ENCODE data around the gene ZNF26.

- TF ChIP-seq CTCF (IDR thresholded peaks at IDR 0.05) (no peak), EP300 (IDR thresholded peaks at IDR 0.05; ENCODE audit: borderline replicate concordance in 1 of 2, low read depth in 1 of 2, low read length in 1 of 2) (no peak), POLR2AphosphoS5 (IDR thresholded peaks at IDR 0.05; ENCODE audit: low read depth, low read length) (no peak), REST (IDR thresholded peaks at IDR 0.05; ENCODE audit: low read depth, low read length) (no peak), NFIC (IDR thresholded peaks at IDR 0.05; ENCODE audit: borderline replicate concordance) (no peak), RXRA (IDR thresholded peaks at IDR 0.05; ENCODE audit: borderline replicate concordance, low read depth) (no peak), SIN3A (IDR thresholded peaks at IDR 0.05; ENCODE audit: borderline replicate concordance, low read depth, low read length) (no peak), ZBTB33 (IDR thresholded peaks at IDR 0.05; ENCODE audit: borderline replicate concordance, low read depth) (no peak), TAF1 (IDR thresholded peaks at IDR 0.05; ENCODE audit: borderline replicate concordance, low read depth, low read length) (no peak)
Observed at GRCh38 chr12:133046698-133047097, 60.5 kb downstream of the ZNF26 start.

All from SK-N-SH (cell line).